GM13977 (cell line): ENCODE measurements around the gene DUSP2.

ENCODE experiments used
- DNase-seq: peaks from one replicate; pipeline ENCODE4 v3.0.0; 2012; ENCODE audit warnings: low spot score
- CTCF ChIP-seq: IDR thresholded peaks from 2 replicates; pipeline ENCODE4 v1.5.1; 2012; ENCODE audit warnings: mild to moderate bottlenecking, control low read depth; ENCODE audit not compliant: insufficient read depth; ENCODE audit errors: extremely low read depth, missing control alignments
- in situ Hi-C: fragments of 300-500 bp; cut with MboI; formaldehyde crosslinking; loops from one replicate; pipeline ENCODE4 v1.12.0; 2022; ENCODE audit warnings: low sequenced_read_pairs, low pct_unique_long_range_greater_than_20kb, mixed read lengths, inconsistent platforms; ENCODE audit not compliant: unreplicated experiment

DUSP2 gene

GRCh38 chr2:96184989-96185388 lies 39.7 kb upstream of the DUSP2 start:
- in situ Hi-C loops: loop anchor here (25.0 kb wide), 1 partner anchor 173 kb away; no protein-coding TSS in a partner anchor
- DNase-seq: no peak
- TF ChIP-seq CTCF: no peak

- in situ Hi-C loops: loop anchor here (25.0 kb wide), 1 partner anchor 172 kb away; no protein-coding TSS in a partner anchor
- TF ChIP-seq CTCF: no peak
- no peak for DNase-seq
These were observed 38.9 kb upstream of the DUSP2 start for GRCh38 chr2:96184188-96184587.

- in situ Hi-C loops: loop anchor here (25.0 kb wide), 1 partner anchor 169 kb away; no protein-coding TSS in a partner anchor
- TF ChIP-seq CTCF: no peak
These were observed 36.3 kb upstream of the DUSP2 start for GRCh38 chr2:96181529-96181928.

GRCh38 chr2:96180521-96180920 lies 35.3 kb upstream of the DUSP2 start:
- TF ChIP-seq CTCF: no peak
- in situ Hi-C loops: loop anchor here (25.0 kb wide), 1 partner anchor 168 kb away; no protein-coding TSS in a partner anchor
- no peak for DNase-seq

More at GRCh38 chr2:96181529-96181928, 36.3 kb upstream of the DUSP2 start:
- no peak for DNase-seq

- in situ Hi-C loops: loop anchor here (25.0 kb wide), 1 partner anchor 168 kb away; no protein-coding TSS in a partner anchor
- no peak for DNase-seq
- no peak for TF ChIP-seq CTCF
These were observed 34.8 kb upstream of the DUSP2 start for GRCh38 chr2:96180002-96180401.

GRCh38 chr2:96176661-96177060 lies 31.4 kb upstream of the DUSP2 start:
- TF ChIP-seq CTCF: no peak
- in situ Hi-C loops: loop anchor here (25.0 kb wide), 1 partner anchor 164 kb away; no protein-coding TSS in a partner anchor
- DNase-seq: no peak
